A549 (cell line): Measurements from ENCODE around the gene DOCK1.

Experiments used
- ZNF302 ChIP-seq: fragments of 250-450 bp; sonication (Bioruptor Pico); IDR thresholded peaks from 2 replicates; pipeline ENCODE4 v1.9.0; 2021; ENCODE audit warnings: inconsistent platforms, mild to moderate bottlenecking, moderate library complexity
- TF ChIP-seq, protein P1 (sequence below): fragments of >200 bp; sonication (Bioruptor Twin); formaldehyde crosslinking; IDR thresholded peaks from 3 replicates; pipeline ENCODE4 v1.5.1; 2016

DNA sequence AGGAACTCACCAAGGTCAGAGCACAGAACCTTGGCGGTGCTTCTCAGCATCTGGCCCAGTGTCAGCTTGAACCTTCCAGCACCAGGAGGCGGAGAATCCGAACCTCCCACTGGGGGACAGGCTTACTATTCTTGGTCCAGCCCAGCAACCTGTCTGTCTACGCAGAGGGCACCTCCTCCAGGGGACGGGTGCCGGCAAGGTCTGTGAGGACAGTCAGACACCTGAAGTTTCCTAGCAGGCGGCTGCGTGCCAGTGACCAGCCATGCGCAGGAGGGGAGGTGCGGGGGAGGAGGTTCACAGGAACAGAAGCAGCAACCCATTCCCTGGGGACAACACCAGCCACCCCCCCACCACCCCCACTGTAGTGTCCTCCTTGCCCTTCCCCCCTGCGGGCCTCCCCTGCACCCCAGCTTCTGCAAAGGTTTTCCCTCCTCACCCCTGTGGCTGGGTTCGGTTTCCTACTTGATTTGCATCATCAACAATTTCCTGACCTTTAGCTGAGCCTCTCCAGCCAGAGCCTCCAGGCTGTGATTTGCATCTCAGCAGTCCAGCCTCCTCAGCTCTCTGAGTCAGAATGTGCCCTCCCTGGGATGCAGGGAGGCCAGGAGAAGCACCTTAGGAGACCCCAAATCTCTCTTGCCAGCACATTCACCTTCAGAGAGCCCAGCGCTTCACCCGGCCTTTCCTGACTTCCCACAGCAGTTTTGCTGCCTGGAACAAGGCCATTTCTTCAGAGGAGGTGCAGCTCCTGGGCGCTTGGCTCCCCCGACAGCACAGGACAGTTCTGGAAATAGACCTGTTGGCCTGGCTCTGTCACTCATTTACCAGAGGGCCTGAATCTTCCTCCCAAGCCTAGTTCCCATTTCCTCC lies 536.4 kb downstream of the DOCK1 start:
- TF ChIP-seq, protein P1, sequence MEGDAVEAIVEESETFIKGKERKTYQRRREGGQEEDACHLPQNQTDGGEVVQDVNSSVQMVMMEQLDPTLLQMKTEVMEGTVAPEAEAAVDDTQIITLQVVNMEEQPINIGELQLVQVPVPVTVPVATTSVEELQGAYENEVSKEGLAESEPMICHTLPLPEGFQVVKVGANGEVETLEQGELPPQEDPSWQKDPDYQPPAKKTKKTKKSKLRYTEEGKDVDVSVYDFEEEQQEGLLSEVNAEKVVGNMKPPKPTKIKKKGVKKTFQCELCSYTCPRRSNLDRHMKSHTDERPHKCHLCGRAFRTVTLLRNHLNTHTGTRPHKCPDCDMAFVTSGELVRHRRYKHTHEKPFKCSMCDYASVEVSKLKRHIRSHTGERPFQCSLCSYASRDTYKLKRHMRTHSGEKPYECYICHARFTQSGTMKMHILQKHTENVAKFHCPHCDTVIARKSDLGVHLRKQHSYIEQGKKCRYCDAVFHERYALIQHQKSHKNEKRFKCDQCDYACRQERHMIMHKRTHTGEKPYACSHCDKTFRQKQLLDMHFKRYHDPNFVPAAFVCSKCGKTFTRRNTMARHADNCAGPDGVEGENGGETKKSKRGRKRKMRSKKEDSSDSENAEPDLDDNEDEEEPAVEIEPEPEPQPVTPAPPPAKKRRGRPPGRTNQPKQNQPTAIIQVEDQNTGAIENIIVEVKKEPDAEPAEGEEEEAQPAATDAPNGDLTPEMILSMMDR = no peak
- TF ChIP-seq ZNF302 (CRISPR knock-in tag) = no peak
